ENCODE data around the gene PRELID2.
"Not testable (repeated sequence)": the region's sequence is repeated elsewhere in the genome, so short reads cannot be mapped to it uniquely, and the experiment has no call there.

The PRELID2 gene

GRCh38 chr5:145834917-145835847, at the start of gene PRELID2:
Gene PRELID2 (minus strand): TSS chr5:145835342. CDS start chr5:145835251, 91 bp downstream.
- peak; percentile 75 for DNase-seq

- no peak for DNase-seq
Measured at GRCh38 chr5:145874765-145875164, 39.6 kb upstream of the PRELID2 start.

GRCh38 chr5:145872914-145873313, 37.8 kb upstream of the PRELID2 start, which contains the start of gene GRXCR2:
Gene GRXCR2 (minus strand): TSS chr5:145873014. CDS start chr5:145872968, 46 bp downstream.
- DNase-seq: no peak

GRCh38 chr5:145872486-145872885, 37.3 kb upstream of the PRELID2 start:
- DNase-seq: no peak

GRCh38 chr5:145869753-145870152, 34.6 kb upstream of the PRELID2 start:
- no peak for DNase-seq

DNA sequence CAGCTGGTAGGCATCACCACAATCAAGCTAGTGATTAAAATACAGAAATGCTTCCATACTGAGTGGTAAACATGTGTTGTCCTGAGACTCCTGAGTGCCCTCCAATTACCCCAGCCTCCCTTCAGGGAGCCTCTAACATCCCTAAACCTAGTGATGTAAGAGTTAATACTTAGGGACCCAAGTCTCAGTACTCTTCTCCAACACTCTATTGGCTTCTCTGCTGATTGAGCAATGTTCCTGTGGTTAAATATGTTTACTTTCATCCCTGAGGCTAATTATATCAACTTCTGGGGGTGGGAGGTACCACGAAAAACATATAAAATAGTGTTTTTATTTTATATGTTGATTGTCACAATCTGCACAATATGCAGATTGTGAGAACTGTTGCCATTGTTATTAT, 32.7 kb upstream of the PRELID2 start:
- no peak for DNase-seq

DNA sequence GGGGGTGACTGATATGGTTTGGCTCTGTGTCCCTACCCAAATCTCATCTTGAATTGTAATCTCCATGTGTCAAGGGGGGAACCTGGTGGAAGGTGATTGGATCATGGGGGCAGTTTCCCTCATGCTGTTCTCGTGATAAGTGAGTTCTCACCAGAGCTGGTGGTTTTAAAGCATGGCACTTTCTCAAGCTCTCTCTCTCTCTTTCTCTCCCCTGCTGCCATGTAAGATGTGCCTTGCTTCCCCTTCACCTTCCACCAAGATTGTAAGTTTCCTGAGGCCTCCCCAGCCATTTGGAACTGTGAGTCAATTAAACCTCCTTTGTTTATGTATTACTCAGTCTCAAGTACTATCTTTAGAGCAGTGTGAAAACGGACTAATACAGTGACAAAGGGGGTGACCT, 29.3 kb upstream of the PRELID2 start:
- not testable (repeated sequence) for DNase-seq

DNA sequence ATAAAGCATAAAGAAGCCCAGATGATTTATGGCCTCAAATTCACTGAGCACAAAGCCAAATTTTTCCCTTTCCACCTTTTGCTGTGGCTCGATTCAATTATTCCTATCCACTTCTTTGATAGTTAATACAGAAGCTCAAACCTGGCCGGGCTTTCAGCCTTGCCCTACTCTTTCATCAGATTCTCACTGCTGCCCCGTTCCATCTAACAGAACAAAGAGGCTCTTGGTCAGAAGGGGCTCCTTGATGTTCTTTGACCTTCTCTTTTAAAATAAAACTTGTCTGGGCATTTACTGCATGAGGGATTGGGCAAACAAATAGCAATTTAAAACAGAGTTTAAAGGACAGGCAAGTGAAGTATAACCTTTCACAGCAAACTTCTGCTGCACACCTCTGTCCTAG, 27.9 kb upstream of the PRELID2 start:
- no peak for DNase-seq

GRCh38 chr5:145859897-145860296, 24.8 kb upstream of the PRELID2 start:
- no peak for DNase-seq

DNA sequence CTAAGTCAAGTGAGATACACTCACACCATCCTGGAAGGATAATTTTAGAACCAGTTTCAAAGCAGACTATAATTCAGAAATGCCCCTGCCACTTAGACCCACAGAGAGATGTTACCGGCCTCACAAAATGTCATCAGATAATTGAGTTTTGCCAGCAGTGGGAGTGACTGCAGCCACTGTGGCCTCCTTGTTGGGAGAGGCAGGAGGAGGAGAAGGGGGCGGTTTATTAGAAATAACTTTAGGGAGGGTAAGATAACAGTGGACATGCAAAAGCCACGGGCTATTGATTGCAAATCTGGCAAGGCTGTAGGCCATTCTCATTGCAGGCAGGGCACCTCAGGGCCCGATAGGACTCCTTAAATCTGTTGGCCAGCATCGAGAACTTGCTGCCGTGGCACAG, 24.3 kb upstream of the PRELID2 start:
- no peak for DNase-seq

DNA sequence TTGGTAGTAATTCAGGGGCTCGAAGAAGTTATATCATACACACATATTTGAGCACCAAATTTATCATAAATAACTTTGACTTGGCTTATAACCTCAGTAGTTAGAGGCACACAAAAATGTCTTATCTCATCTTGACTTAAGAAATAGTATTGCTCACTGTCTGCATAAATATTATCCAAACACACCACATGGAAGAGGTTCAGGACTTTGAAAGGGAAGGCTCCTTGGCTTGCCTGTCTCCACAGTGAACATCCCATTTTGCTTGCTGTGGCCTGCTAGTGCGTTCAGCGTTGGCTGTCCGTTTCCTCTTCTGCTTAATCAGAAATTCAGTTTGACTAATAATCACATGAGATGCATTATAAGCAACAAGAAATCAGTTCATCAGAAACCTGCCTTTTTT, 23.8 kb upstream of the PRELID2 start:
- no peak for DNase-seq

DNA sequence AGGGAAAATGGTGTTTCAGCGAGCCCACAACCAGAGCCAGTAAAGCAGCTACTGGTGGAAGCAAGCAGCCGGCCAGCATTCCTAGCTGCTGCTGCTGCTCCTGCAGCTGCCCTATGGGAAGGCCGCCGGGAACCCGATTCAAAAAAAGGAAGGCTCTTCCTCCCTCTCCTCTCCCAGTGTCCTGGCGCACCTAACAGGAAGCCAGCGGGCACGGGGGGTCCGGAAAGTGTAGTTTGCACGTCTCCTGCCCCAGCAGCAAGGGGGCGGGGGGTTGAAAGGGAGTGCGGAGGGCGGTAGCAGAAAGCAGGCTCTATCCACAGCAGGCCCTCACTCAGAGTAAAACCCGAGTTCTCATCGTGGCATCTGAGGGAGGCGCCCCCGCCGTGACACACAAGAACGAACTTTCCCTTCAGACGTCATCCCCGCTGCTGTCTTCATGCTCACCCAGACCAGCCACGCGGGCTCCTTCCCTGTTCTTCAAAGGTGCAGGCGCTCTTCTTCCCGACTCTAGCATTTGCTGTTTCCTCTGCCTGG, 21.2 kb upstream of the PRELID2 start:
- DNase-seq: no peak

DNA sequence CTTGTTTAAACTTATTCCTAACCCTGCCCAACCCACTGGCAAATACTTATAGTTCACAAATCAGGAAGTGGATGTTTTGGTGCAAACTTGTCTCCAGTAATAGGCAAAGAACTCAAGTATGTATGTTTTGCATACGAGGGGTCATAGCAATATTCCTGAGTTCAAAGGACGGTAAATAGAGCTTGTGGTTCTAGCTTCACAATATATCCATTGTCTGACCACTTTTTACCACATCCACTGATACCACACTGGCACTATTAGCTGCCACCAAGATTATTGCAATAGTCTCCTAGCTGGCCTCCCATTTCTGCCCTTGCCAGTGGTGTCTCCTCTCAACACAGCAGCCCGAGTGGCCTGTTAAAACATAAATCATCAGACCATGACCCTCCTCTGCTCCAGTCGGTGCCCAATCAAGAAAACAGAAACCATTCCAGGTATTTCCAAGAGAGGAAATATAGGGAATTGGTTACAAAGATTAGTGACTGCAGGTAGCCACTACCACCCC, 20.7 kb upstream of the PRELID2 start:
- no peak for DNase-seq

DNA sequence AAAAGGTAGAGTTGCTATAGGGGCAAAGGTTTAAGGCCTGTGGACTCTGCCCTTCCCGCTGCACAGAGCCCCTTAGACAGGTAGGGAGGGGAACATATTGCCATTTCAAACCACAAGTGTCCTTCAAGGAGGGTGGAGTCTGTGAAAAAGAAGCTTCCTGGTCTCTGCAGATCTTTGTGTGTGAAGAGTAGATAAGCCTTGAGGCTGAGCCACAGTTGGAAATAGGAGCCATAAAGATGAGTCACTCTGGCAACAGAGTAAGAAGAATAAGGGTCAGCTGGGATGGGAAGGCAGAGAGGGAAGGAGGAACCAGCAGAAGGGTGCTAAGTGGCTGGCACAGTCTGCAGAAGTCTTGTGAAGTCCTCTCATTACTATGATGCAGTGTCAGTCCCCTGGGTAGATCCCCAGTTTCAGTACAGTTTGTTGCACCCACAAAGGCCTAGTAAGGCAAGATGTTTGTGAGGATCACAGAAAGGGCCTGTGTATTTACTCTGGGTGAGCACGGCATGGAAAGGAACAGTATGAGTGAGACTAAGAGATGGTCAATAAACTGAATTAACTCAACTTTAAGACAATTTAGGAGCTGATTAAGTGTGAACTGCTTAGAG, 19.6 kb upstream of the PRELID2 start:
- DNase-seq: no peak

- DNase-seq: no peak
Measured at GRCh38 chr5:145853781-145854376, 18.7 kb upstream of the PRELID2 start.

DNA sequence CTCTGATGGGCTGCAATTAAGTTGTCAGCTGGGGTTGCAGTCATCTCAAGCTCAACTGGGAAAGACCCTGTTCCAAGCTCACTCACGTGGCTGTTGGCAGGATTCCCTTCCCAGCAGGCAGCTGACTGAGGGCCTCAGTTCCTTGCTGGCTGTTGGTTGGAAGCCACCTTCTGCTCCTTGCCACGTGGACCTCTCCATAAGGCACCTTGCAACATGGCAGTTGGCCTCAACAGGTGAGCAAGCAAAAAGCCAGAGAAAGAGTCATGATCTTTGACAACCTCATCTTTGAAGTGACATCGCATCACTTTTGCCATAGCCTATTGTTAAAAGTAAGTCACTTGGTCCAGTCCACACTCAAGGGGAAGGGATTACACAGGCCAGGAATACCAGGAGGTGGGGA, 17.8 kb upstream of the PRELID2 start:
- DNase-seq: no peak

DNA sequence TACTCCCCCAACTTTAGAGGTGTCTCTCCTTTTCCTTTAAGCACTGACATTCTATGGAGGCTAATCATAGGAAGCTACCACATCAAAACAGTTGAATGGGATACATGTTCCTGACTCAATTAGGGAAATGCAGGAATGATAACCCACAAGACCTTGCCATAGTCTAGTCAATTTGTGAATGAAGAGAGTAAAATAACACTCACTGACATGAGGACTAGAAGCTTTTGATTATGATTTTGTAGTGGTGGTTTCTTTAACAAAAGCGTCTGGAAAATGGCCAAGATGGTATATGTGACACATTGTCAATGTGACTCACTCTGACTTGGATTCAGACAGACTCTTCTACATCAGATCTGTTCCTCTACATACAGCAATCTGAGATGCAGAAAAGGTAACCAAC, 13.7 kb upstream of the PRELID2 start:
- DNase-seq: no peak

DNA sequence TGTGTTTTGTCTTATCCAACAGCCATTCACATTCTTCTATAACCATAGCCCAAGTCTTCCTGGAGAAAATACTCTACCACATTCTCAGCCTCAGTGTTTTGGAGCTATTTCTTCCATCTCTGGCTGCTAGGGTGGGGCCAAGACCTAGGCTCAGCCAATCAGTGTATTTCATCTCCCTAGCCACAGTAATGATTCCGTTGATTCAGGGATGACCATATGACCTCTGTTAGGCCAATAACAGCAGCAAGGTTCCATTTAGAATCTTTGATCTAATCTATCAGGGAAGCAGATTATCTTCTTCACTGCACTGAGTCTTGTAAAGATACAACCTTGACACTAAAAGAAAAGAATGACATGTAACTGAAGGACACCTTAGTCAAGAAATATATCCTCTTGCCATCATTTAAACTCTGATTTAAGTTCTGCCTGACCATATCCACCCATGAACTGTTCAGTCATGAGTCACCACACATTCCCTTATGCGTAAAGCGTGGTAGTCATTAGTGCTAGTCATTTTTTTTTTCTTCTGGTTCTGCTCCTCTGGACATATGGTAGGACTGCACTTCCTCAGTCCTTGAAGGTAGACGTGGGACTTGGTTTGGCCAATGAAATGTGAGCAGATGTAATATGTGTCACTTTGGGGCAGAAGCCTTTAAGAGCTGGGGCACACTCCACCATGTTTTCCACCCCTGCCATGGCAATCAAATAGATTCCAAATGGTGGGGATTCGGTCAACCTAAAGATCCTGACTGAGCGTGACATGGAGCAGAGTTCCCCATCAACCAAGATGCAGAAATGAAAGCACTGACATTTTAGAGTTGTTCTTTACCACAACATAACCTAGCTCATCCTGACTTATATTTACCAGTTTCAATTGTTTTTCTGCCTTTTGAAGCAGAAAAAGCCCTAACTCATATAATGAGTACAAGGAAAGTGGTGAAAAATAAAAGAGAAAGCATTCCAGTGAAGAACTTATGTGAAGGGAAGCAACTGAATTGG, 12.7 kb upstream of the PRELID2 start:
- no peak for DNase-seq

DNA sequence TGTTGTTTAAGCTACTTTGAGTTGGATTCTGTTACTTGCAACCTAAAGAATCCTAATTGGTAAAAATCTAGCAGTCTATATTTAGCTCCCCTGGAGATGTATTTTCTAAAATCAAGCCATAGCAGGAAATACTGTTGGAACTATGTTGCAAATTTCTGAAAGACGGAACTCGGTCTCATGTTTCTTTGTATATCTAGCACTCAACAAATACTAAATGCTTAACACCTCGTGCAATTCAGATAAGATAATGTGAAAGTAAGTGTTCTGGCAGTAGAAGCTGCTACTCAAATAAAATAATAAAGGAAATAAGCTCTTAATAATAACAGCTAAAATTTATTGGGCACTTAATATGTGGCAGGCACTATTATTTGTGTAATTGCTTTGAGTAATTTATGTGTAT, 10.9 kb upstream of the PRELID2 start:
- no peak for DNase-seq

GRCh38 chr5:145841299-145841698, 6.2 kb upstream of the PRELID2 start:
- no peak for DNase-seq

GRCh38 chr5:145840458-145841132, 5.5 kb upstream of the PRELID2 start:
- no peak for DNase-seq
